Measurements from ENCODE around the gene HOXB4.

Gene HOXB4

GRCh38 chr17:48579471-48579759, 1.3 kb upstream of the HOXB4 start:
- Histone ChIP-seq H3F3A (ENCODE audit: insufficient read depth, low read length) (no peaks in the 10 kb centered on the region), H3K4me2 (ENCODE audit: low read depth, low read length) (peak overlapping the region; percentile 86; the same call in 1 of the 2 replicates), H3K9me3 (replicated peaks; ENCODE audit: insufficient read depth, low read length) (no peaks in the 10 kb centered on the region), H3K4me3 (ENCODE audit: low read length) (no peak overlapping the region), H3K27me3 (replicated peaks; ENCODE audit: insufficient read depth, low read length) (no peaks in the 10 kb centered on the region), H3K4me1 (ENCODE audit: low read length) (peaks cover 8% of the 10 kb centered on the region), H4K20me1 (ENCODE audit: insufficient read depth, low read length) (no peaks in the 10 kb centered on the region), H3K9me2 (replicated peaks; ENCODE audit: insufficient read depth, low read length) (no peaks in the 10 kb centered on the region), H3K9ac (ENCODE audit: low read length) (no peak overlapping the region), H2AFZ (ENCODE audit: low read length) (no peak overlapping the region), H3K79me2 (ENCODE audit: low read length) (peaks cover 12% of the 10 kb centered on the region), H3K27ac (ENCODE audit: low read length) (no peak overlapping the region), H3K36me3 (replicated peaks; ENCODE audit: insufficient read depth, low read length) (no peaks in the 10 kb centered on the region)
- DNase-seq, result no peak
- TF ChIP-seq EZH2 (optimal IDR thresholded peaks at IDR 0.05; ENCODE audit: low read depth, low read length), result no peak
- no peak for TF ChIP-seq EZH2phosphoT487 (IDR thresholded peaks at IDR 0.05; ENCODE audit: low read length)

GRCh38 chr17:48578616-48579470, 693 bp upstream of the HOXB4 start:
- H3K36me3 ChIP-seq (replicated peaks; ENCODE audit: insufficient read depth, low read length), result no peaks in the 10 kb centered on the region
- H3K9me3 ChIP-seq (replicated peaks; ENCODE audit: insufficient read depth, low read length), result no peaks in the 10 kb centered on the region
- H3K9ac ChIP-seq (ENCODE audit: low read length), result peak overlapping the region; percentile 74
- H3F3A ChIP-seq (ENCODE audit: insufficient read depth, low read length), result no peaks in the 10 kb centered on the region
- peaks cover 8% of the 10 kb centered on the region for H3K4me1 ChIP-seq (ENCODE audit: low read length)
- peak overlapping the region; percentile 79 for H3K4me3 ChIP-seq (ENCODE audit: low read length)
- TF ChIP-seq CTCF (IDR thresholded peaks at IDR 0.05; ENCODE audit: low read length) (no peak), EZH2phosphoT487 (IDR thresholded peaks at IDR 0.05; ENCODE audit: low read length) (no peak), EZH2 (optimal IDR thresholded peaks at IDR 0.05; ENCODE audit: low read depth, low read length) (no peak)
- H3K79me2 ChIP-seq (ENCODE audit: low read length), result peaks cover 12% of the 10 kb centered on the region
- H3K9me2 ChIP-seq (replicated peaks; ENCODE audit: insufficient read depth, low read length), result no peaks in the 10 kb centered on the region
- no peaks in the 10 kb centered on the region for H3K27me3 ChIP-seq (replicated peaks; ENCODE audit: insufficient read depth, low read length)
- no peak for DNase-seq
- no peaks in the 10 kb centered on the region for H4K20me1 ChIP-seq (ENCODE audit: insufficient read depth, low read length)
- peak overlapping the region; percentile 86 for H3K4me2 ChIP-seq (ENCODE audit: low read depth, low read length)
- H3K27ac ChIP-seq (ENCODE audit: low read length), result peak overlapping the region; percentile 22; the same call in 1 of the 2 replicates
- peak overlapping the region; percentile 75 for H2AFZ ChIP-seq (ENCODE audit: low read length)

GRCh38 chr17:48577330-48577945, 712 bp downstream of the HOXB4 start:
- Histone ChIP-seq H3K27me3 (replicated peaks; ENCODE audit: insufficient read depth, low read length) (no peaks in the 10 kb centered on the region), H3K36me3 (replicated peaks; ENCODE audit: insufficient read depth, low read length) (no peaks in the 10 kb centered on the region), H3K79me2 (ENCODE audit: low read length) (peaks cover 12% of the 10 kb centered on the region), H3K9me2 (replicated peaks; ENCODE audit: insufficient read depth, low read length) (no peaks in the 10 kb centered on the region), H3K9me3 (replicated peaks; ENCODE audit: insufficient read depth, low read length) (no peaks in the 10 kb centered on the region), H4K20me1 (ENCODE audit: insufficient read depth, low read length) (no peaks in the 10 kb centered on the region), H3K4me2 (ENCODE audit: low read depth, low read length) (peak overlapping the region; percentile 46), H3K27ac (ENCODE audit: low read length) (no peak overlapping the region), H2AFZ (ENCODE audit: low read length) (peak overlapping the region; percentile 21), H3K4me3 (ENCODE audit: low read length) (peak overlapping the region; percentile 79), H3K9ac (ENCODE audit: low read length) (peak overlapping the region; percentile 81; the same call in 1 of the 2 replicates), H3K4me1 (ENCODE audit: low read length) (peaks cover 8% of the 10 kb centered on the region), H3F3A (ENCODE audit: insufficient read depth, low read length) (no peaks in the 10 kb centered on the region)
- TF ChIP-seq EZH2 (optimal IDR thresholded peaks at IDR 0.05; ENCODE audit: low read depth, low read length) (no peak), CTCF (IDR thresholded peaks at IDR 0.05; ENCODE audit: low read length) (no peak), EZH2phosphoT487 (IDR thresholded peaks at IDR 0.05; ENCODE audit: low read length) (no peak)
- no peak for DNase-seq

All from MM.1S (cell line).